Measurements from ENCODE around the gene FAM222B.
"Not testable (repeated sequence)": the region's sequence is repeated elsewhere in the genome, so short reads cannot be mapped to it uniquely, and the experiment has no call there.

The FAM222B gene

DNA sequence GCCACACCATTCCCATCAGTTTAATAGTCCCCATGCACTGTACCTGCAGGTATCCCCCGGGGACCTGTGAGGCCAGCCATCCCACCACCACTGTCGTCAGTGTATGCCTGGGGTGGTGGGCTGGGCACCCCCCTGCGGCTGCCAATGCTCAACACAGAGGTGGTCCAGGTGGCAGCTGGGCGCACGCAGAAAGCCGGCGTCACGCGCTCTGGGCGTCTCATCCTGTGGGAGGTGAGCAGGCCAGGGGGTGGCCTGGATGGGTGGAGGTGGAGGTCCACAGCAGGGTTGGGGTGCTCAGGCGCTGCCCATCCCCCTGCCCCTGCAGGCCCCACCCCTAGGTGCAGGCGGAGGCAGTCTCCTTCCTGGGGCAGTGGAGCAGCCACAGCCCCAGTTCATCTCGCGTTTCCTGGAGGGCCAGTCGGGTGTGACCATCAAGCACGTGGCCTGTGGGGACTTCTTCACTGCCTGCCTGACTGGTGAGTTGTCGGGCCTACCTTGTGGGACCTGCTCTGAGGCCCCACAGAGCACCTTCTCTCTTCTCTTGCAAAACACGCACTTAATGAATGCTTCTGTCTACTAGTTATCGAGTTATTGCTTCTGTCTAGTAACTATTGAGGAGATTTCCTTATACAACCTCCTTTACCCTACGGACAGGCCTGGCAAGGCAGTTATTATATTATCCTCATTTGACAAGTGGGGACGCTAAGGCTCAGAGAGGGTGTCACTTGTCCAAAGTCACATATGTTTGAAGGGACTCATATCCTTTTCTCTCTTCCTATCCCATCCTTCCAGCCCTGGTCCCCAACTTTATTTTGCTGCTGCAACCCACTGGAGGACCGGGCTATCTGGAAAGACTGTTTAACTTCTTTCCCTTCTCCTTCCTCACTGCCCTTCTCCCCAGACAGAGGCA lies 104.6 kb downstream of the FAM222B start:
- no peak overlapping the region for H3K9ac ChIP-seq (ENCODE audit: low read depth, low read length)
- no peaks in the 10 kb centered on the region for H3K9me3 ChIP-seq (ENCODE audit: insufficient read depth, low read depth, low read length)
- H3K27me3 ChIP-seq (ENCODE audit: insufficient read depth, low read length) = no peaks in the 10 kb centered on the region
- H3K27ac ChIP-seq (ENCODE audit: low read length) = no peak overlapping the region
- peaks cover 36% of the 10 kb centered on the region for H3K36me3 ChIP-seq (ENCODE audit: insufficient read depth, low read depth, low read length)
- no peak overlapping the region for H3K4me3 ChIP-seq (ENCODE audit: low read length)
- no peaks in the 10 kb centered on the region; the same call in 1 of the 2 replicates for H3K4me1 ChIP-seq (ENCODE audit: insufficient read depth, low read length)

DNA sequence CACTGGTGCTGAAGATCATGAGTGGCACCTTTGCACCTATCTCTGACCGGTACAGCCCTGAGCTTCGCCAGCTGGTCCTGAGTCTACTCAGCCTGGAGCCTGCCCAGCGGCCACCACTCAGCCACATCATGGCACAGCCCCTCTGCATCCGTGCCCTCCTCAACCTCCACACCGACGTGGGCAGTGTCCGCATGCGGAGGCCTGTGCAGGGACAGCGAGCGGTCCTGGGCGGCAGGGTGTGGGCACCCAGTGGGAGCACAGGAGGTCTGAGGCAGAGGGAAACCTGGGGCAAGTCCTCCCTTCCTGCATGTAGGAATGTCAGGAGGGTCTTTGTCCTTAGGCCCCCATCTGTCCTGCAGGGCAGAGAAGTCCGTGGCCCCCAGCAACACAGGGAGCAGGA lies 105.3 kb downstream of the FAM222B start:
- Histone ChIP-seq H3K4me1 (ENCODE audit: insufficient read depth, low read length) (no peaks in the 10 kb centered on the region; the same call in 1 of the 2 replicates), H3K4me3 (ENCODE audit: low read length) (no peak overlapping the region), H3K27ac (ENCODE audit: low read length) (no peak overlapping the region), H3K27me3 (ENCODE audit: insufficient read depth, low read length) (no peaks in the 10 kb centered on the region), H3K36me3 (ENCODE audit: insufficient read depth, low read depth, low read length) (peaks cover 36% of the 10 kb centered on the region), H3K9me3 (ENCODE audit: insufficient read depth, low read depth, low read length) (no peaks in the 10 kb centered on the region), H3K9ac (ENCODE audit: low read depth, low read length) (no peak overlapping the region)

DNA sequence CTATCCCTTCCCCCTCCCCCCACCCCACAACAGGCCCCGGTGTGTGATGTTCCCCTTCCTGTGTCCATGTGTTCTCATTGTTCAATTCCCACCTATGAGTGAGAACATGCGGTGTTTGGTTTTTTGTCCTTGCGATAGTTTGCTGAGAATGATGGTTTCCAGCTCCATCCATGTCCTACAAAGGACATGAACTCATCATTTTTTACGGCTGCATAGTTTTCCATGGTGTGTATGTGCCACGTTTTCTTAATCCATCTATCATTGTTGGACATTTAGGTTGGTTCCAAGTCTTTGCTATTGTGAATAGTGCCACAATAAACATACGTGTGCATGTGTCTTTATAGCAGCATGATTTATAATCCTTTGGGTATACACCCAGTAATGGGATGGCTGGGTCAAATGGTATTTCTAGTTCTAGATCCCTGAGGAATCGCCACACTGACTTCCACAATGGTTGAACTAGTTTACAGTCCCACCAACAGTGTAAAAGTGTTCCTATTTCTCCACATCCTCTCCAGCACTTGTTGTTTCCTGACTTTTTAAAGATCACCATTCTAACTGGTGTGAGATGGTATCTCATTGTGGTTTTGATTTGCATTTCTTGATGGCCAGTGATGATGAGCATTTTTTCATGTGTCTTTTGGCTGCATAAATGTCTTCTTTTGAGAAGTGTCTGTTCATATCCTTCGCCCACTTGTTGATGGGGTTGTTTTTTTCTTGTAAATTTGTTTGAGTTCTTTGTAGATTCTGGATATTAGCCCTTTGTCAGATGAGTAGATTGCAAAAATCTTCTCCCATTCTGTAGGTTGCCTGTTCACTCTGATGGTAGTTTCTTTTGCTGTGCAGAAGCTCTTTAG lies 106.4 kb downstream of the FAM222B start:
- not testable (repeated sequence) for H3K27ac ChIP-seq (ENCODE audit: low read length); H3K4me3 ChIP-seq (ENCODE audit: low read length); H3K9me3 ChIP-seq (ENCODE audit: insufficient read depth, low read depth, low read length); H3K9ac ChIP-seq (ENCODE audit: low read depth, low read length); H3K27me3 ChIP-seq (ENCODE audit: insufficient read depth, low read length); H3K4me1 ChIP-seq (ENCODE audit: insufficient read depth, low read length)
- H3K36me3 ChIP-seq (ENCODE audit: insufficient read depth, low read depth, low read length) = peaks cover 36% of the 10 kb centered on the region

DNA sequence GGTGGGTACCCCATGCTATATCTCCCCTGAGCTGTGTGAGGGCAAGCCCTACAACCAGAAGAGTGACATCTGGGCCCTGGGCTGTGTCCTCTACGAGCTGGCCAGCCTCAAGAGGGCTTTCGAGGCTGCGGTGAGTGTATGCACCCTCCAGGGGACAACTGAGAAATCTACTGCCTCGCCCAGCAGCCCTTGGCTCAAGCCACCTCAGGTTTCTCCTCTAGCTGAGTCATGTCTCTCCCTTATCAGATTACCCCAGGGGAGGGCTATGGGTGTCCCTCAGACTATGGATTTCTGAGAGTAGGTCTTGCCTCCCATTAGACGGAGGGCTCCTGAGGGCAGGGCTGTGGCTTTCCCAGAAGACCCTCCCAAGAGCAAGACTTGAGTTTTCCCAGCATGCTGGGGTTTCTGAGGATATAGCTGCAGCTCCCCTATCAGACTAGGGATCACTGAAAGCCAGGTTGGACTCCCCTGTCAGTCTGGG lies 107.3 kb downstream of the FAM222B start:
- no peak overlapping the region for H3K4me3 ChIP-seq (ENCODE audit: low read length)
- H3K9ac ChIP-seq (ENCODE audit: low read depth, low read length) = no peak overlapping the region
- H3K27ac ChIP-seq (ENCODE audit: low read length) = no peak overlapping the region
- peaks cover 32% of the 10 kb centered on the region for H3K36me3 ChIP-seq (ENCODE audit: insufficient read depth, low read depth, low read length)
- no peaks in the 10 kb centered on the region for H3K27me3 ChIP-seq (ENCODE audit: insufficient read depth, low read length)
- no peaks in the 10 kb centered on the region for H3K9me3 ChIP-seq (ENCODE audit: insufficient read depth, low read depth, low read length)
- H3K4me1 ChIP-seq (ENCODE audit: insufficient read depth, low read length) = no peaks in the 10 kb centered on the region

DNA sequence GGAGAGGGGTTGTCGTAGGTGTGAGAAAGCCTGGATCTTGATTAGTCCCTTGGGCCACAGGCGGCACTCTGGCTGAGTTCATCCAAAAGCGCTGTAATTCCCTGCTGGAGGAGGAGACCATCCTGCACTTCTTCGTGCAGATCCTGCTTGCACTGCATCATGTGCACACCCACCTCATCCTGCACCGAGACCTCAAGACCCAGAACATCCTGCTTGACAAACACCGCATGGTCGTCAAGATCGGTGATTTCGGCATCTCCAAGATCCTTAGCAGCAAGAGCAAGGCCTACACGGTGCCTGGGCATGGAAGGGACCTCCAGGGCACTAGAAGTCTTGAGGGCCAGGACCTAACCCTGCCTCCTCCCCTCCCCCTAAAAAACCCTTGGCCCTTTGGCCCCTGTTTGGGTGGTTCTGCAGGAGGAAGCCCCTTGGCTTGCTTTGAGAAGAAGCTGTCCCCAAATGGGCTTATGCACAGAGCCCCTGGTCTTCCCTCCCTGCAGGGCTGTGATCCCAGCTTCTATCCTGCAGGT lies 107.8 kb downstream of the FAM222B start:
- no peak overlapping the region for H3K27ac ChIP-seq (ENCODE audit: low read length)
- peaks cover 32% of the 10 kb centered on the region for H3K36me3 ChIP-seq (ENCODE audit: insufficient read depth, low read depth, low read length)
- H3K27me3 ChIP-seq (ENCODE audit: insufficient read depth, low read length) = no peaks in the 10 kb centered on the region
- no peak overlapping the region for H3K4me3 ChIP-seq (ENCODE audit: low read length)
- H3K9me3 ChIP-seq (ENCODE audit: insufficient read depth, low read depth, low read length) = no peaks in the 10 kb centered on the region
- no peaks in the 10 kb centered on the region for H3K4me1 ChIP-seq (ENCODE audit: insufficient read depth, low read length)
- H3K9ac ChIP-seq (ENCODE audit: low read depth, low read length) = no peak overlapping the region

DNA sequence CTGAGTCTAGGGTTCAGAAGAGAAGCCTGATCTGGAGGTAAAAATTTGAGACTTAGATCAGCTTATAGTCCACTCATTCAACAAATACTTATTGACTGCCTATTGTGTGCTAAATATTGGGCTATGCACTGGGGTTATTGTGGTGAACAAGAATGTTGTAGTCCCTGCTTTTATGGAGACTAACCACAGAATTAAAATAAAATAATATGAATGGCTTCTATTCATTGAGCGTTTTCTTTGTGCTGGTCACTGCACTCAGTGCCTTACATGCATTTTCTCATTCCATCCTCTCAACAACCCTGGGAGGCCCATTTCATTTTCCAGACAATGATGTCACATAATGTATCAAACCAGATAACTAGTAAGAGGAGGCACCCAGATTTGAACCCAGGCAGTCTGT lies 109.2 kb downstream of the FAM222B start:
- Histone ChIP-seq H3K9ac (ENCODE audit: low read depth, low read length) (no peak overlapping the region), H3K27me3 (ENCODE audit: insufficient read depth, low read length) (no peaks in the 10 kb centered on the region), H3K4me1 (ENCODE audit: insufficient read depth, low read length) (no peaks in the 10 kb centered on the region), H3K36me3 (ENCODE audit: insufficient read depth, low read depth, low read length) (peaks cover 23% of the 10 kb centered on the region), H3K27ac (ENCODE audit: low read length) (no peak overlapping the region), H3K9me3 (ENCODE audit: insufficient read depth, low read depth, low read length) (no peaks in the 10 kb centered on the region), H3K4me3 (ENCODE audit: low read length) (no peak overlapping the region)

DNA sequence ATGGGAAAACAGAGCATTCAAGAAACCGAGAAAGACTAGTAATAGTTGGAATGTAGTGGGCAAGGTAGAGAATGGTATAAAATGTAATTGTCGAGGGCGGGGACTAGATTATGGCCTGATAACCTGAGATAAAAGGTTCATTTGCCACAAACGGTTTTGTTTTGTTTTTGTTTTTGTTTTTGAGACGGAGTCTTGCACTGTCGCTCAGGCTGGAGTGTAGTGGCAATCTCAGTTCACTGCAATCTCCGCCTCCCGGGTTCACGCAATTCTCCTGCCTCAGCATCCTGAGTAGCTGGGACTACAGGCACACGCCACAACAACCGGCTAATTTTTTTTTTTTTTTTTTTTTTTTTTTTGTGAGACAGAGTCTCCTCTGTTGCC lies 112.7 kb downstream of the FAM222B start:
- Histone ChIP-seq H3K9ac (ENCODE audit: low read depth, low read length) (no peak overlapping the region), H3K4me3 (ENCODE audit: low read length) (no peak overlapping the region), H3K36me3 (ENCODE audit: insufficient read depth, low read depth, low read length) (peaks cover 9% of the 10 kb centered on the region; the same call in 1 of the 2 replicates), H3K27ac (ENCODE audit: low read length) (no peak overlapping the region), H3K4me1 (ENCODE audit: insufficient read depth, low read length) (no peaks in the 10 kb centered on the region), H3K9me3 (ENCODE audit: insufficient read depth, low read depth, low read length) (no peaks in the 10 kb centered on the region), H3K27me3 (ENCODE audit: insufficient read depth, low read length) (no peaks in the 10 kb centered on the region)

DNA sequence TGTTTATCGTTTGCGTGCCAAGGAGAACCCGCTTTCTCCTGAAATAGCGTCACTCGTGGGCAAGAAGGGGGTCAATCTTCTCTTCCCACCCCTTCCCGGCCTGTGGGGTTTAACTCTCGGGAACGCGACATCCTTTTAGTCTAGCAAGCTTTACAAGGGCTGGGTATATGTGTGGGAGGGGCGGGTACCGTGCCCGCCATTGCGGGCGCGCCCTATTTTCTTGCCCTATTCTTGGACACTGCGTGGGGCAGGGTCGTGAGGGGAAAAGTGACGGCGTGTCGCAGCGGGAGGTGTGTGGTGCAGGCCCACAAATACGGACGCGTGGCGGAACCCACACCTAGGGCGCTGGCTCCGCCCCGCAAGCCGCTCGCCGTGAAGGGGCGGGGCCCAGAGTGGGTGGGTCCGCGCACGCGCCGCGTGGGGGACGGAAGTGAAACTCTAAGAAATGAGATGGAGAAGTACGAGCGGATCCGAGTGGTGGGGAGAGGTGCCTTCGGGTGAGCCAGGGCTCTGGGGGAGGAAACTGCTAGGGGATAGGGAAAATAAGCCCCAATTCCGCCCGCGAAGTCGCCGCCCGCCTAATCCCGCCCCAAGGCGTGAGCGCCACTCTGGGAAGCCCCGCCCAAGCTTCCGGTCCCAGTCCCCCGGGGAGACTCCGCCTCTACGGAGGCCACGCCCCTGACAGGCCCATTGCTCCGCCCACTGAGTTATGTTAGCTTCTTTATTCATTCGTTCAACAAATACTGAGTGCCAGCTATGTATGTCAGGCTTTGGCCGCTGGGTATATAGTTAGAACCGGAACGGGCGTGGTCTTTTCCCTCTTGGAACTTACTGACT lies 114.0 kb downstream of the FAM222B start, which contains the start of gene NEK8:
TSS of gene NEK8 (plus strand) at position 425 of the 837 bp plus-strand sequence. CDS start at position 451, 26 bp downstream.
- no peaks in the 10 kb centered on the region for H3K4me1 ChIP-seq (ENCODE audit: insufficient read depth, low read length)
- peak within 1 kb of the TSS; percentile 99 for H3K4me3 ChIP-seq (ENCODE audit: low read length)

DNA sequence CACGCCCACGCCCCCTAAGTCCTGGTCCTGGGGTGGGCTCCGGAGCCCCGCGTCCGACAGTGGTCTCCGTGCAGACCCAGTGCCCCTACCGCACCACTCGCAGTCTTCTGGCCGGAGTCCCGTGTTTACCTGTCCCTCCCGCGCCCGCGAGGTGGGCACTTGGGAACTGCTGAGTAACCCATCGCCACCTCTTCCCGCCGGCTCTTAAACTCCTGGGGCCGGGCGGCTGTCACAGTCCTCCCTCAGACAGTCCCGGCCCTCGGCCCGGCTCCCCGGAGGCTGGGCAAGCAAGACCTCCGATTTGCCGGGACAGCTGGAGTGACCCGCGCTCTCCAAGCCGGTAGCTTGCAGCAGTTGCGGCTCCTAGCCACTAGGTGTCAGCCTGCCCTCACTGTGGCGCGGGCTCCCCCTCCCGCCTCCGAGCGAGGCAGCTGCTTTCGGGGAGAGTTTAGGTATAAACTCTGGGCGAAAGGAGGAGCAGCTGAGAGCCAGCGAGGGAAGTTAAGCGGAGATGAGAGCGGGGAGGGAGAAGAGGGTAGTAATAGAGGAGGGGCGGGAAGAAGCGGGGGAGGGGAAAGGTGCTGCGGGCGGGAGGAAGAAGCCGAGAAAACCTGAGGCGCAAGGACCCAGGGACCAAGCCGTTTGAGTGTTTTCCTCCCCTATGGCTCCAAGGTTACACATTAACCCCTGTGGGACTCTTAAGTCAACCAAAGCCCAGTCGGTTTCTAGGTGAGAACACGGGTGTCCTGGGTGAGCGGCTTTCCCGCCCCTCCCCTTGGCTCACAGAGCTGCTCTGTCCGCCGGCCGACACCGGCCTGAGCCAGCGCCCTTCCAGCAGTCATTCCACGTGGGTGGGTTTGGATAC lies 115.7 kb downstream of the FAM222B start:
- H3K4me3 ChIP-seq (ENCODE audit: low read length) = peak overlapping the region; percentile 99
- H3K27ac ChIP-seq (ENCODE audit: low read length) = peak overlapping the region; percentile 84
- H3K9ac ChIP-seq (ENCODE audit: low read depth, low read length) = peak overlapping the region; percentile 90
- peaks cover 31% of the 10 kb centered on the region for H3K36me3 ChIP-seq (ENCODE audit: insufficient read depth, low read depth, low read length)
- H3K27me3 ChIP-seq (ENCODE audit: insufficient read depth, low read length) = no peaks in the 10 kb centered on the region
- no peaks in the 10 kb centered on the region for H3K9me3 ChIP-seq (ENCODE audit: insufficient read depth, low read depth, low read length)
- H3K4me1 ChIP-seq (ENCODE audit: insufficient read depth, low read length) = peaks cover 7% of the 10 kb centered on the region; the same call in 1 of the 2 replicates

More for the DNA sequence above, 114.0 kb downstream of the FAM222B start, which contains the start of gene NEK8:
- H3K9me3 ChIP-seq (ENCODE audit: insufficient read depth, low read depth, low read length) = no peaks in the 10 kb centered on the region
- peak within 1 kb of the TSS; percentile 89 for H3K9ac ChIP-seq (ENCODE audit: low read depth, low read length)
- H3K36me3 ChIP-seq (ENCODE audit: insufficient read depth, low read depth, low read length) = peaks cover 14% of the 10 kb centered on the region
- peak within 1 kb of the TSS; percentile 84 for H3K27ac ChIP-seq (ENCODE audit: low read length)
- H3K27me3 ChIP-seq (ENCODE audit: insufficient read depth, low read length) = no peaks in the 10 kb centered on the region

DNA sequence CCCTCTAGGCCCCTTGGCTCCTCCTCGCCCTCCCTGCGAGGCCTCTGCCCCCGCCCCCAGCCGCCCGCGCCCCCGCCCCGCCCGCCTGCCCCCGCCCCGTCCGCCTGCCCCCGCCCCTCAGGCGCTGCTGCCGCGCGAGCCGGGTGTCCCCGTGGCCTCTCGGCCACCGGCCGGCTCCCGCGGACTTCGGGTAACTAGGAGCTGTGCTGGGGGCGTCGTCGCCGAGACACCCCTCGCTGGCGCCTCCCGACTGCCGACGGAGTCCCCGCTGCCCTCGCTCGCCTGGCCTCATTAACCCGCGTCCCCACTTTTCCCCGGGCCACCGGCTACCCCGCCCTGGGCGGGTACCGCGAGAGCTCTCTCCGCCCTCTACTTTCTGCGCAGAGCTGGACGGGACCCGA lies 116.4 kb downstream of the FAM222B start, which contains the start of gene TLCD1:
TSS of gene TLCD1 (minus strand) at position 8 of the 401 bp plus-strand sequence. CDS start 136 bp downstream, outside the sequence.
- Histone ChIP-seq H3K9ac (ENCODE audit: low read depth, low read length) (peak within 1 kb of the TSS; percentile 90), H3K4me3 (ENCODE audit: low read length) (peak within 1 kb of the TSS; percentile 99), H3K4me1 (ENCODE audit: insufficient read depth, low read length) (peaks cover 10% of the 10 kb centered on the region; the same call in 1 of the 2 replicates), H3K27ac (ENCODE audit: low read length) (peak within 1 kb of the TSS; percentile 84), H3K27me3 (ENCODE audit: insufficient read depth, low read length) (no peaks in the 10 kb centered on the region), H3K9me3 (ENCODE audit: insufficient read depth, low read depth, low read length) (no peaks in the 10 kb centered on the region), H3K36me3 (ENCODE audit: insufficient read depth, low read depth, low read length) (peaks cover 37% of the 10 kb centered on the region)
